ENCODE measurements around the gene CFDP1. TPM values are rescaled to one million over a fixed set of nuclear protein-coding genes. Genes with fewer than 3 reads are reported as not detected.
A peak's percentile ranks its signal among the peaks of the same experiment; 100 is the strongest.

The CFDP1 gene
- total and polyA plus RNA-seq, 8 donors: 25.8 to 126 (median 60.7) TPM; not detected in 1

DNA sequence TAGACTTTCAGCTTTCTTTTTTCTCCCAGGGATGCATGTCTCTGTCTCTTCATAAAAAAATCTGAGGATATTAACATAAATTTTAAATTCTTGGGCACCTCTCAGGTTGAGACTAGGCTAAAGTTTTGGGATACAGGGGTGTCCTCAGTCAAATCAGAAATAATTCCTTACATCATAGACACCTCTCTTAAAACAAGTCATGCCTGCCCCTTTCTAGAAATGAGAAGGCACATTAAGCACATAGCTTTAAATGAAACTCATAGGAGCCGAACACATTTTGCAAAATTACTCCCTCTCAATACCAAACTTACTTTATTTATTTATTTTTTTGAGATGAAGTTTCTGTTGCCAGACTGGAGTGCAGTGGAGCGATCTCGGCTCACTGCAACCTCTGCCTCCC lies 114.6 kb downstream of the CFDP1 start:
- H3K4me1 ChIP-seq: peaks cover 0 to 26% (median 9%) of the 10 kb centered on the region in 4 donors
- TF ChIP-seq EP300 (IDR thresholded peaks at IDR 0.05) (no peak), POLR2AphosphoS5 (IDR thresholded peaks at IDR 0.05) (no peak), POLR2A (IDR thresholded peaks at IDR 0.05) (no peak)
- TF ChIP-seq, protein P1, sequence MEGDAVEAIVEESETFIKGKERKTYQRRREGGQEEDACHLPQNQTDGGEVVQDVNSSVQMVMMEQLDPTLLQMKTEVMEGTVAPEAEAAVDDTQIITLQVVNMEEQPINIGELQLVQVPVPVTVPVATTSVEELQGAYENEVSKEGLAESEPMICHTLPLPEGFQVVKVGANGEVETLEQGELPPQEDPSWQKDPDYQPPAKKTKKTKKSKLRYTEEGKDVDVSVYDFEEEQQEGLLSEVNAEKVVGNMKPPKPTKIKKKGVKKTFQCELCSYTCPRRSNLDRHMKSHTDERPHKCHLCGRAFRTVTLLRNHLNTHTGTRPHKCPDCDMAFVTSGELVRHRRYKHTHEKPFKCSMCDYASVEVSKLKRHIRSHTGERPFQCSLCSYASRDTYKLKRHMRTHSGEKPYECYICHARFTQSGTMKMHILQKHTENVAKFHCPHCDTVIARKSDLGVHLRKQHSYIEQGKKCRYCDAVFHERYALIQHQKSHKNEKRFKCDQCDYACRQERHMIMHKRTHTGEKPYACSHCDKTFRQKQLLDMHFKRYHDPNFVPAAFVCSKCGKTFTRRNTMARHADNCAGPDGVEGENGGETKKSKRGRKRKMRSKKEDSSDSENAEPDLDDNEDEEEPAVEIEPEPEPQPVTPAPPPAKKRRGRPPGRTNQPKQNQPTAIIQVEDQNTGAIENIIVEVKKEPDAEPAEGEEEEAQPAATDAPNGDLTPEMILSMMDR (IDR thresholded peaks at IDR 0.05): no peak
- 93 to 99% (median 97%) methylated on average over 3 of the region's 3 CpGs for WGBS, 5 donors
- H3K9me3 ChIP-seq: no peaks in the 10 kb centered on the region
- no peak overlapping the region for H3K4me3 ChIP-seq
- H3K27me3 ChIP-seq: no peaks in the 10 kb centered on the region
- no peak overlapping the region for H3K27ac ChIP-seq
- intact Hi-C loops (cut with DNase I; ENCODE audit: low total_unique reads): no loop called here
- DNase-seq: no peak
- peaks cover 0 to 7% (median 2%) of the 10 kb centered on the region in 4 donors for H3K36me3 ChIP-seq

DNA sequence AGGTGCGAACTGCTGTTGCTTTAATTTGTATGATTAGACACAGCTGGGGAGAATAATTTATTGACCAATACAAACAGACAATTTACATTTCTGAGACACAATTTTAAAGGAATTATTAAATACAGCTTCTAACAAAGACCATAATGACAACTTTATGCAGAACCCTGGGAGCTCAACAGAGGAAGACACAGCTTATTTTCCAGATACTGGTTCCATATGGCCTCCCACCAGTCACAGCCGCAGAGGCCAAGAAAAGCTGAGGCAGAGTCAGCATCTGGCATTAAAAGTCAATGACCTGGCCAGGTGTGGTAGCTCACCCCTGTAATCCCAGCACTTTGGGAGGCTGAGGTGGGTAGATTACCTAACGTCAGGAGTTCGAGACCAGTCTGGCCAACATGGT lies 115.8 kb downstream of the CFDP1 start:
- H3K36me3 ChIP-seq: peaks cover 0 to 16% (median 11%) of the 10 kb centered on the region in 4 donors
- no peak overlapping the region for H3K4me3 ChIP-seq
- H3K9me3 ChIP-seq: no peaks in the 10 kb centered on the region
- H3K4me1 ChIP-seq: peaks cover 0 to 26% (median 9%) of the 10 kb centered on the region in 4 donors
- H3K27me3 ChIP-seq: no peaks in the 10 kb centered on the region
- intact Hi-C loops (cut with DNase I; ENCODE audit: low total_unique reads): no loop called here
- TF ChIP-seq POLR2A (IDR thresholded peaks at IDR 0.05) (no peak), EP300 (IDR thresholded peaks at IDR 0.05) (no peak), POLR2AphosphoS5 (IDR thresholded peaks at IDR 0.05) (no peak)
- TF ChIP-seq, protein P1 (IDR thresholded peaks at IDR 0.05): no peak
- WGBS, 5 donors: 88 to 93% (median 91%) methylated on average over 4 of the region's 4 CpGs
- DNase-seq: no peak
- H3K27ac ChIP-seq: no peak overlapping the region

DNA sequence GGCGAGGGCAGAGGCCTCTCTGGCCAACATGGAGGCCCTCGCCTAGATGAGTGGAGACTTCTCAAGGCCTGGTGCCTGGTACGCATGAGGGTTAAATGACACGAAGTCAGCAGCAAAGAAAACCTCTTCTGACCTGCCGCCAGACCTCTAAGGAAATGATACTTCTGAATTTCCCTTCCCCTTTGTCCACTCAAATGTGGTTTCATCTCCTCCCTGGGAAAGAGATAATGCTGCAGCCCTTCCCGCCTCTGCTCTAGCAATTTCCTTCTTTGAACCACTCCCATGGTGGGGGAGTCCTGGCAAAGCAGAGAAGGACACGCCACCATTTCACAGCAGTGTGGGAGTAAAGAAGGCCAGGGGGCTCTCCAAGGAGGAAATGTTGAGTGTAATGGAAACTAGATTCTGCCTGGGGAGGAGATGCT lies 116.2 kb downstream of the CFDP1 start:
- TF ChIP-seq, protein P1 (IDR thresholded peaks at IDR 0.05): no peak
- no peak for TF ChIP-seq POLR2AphosphoS5 (IDR thresholded peaks at IDR 0.05)
- Histone ChIP-seq H3K27me3 (no peaks in the 10 kb centered on the region), H3K4me1 (peaks cover 0 to 26% (median 11%) of the 10 kb centered on the region in 4 donors), H3K27ac (no peak overlapping the region), H3K36me3 (peaks cover 0 to 16% (median 11%) of the 10 kb centered on the region in 4 donors), H3K9me3 (no peaks in the 10 kb centered on the region), H3K4me3 (no peak overlapping the region)
- peak in 1 of 2 donors; percentile 76 for DNase-seq
- intact Hi-C loops (cut with DNase I; ENCODE audit: low total_unique reads): no loop called here
- WGBS, 5 donors: 79 to 89% (median 83%) methylated on average over 7 of the region's 7 CpGs

DNA sequence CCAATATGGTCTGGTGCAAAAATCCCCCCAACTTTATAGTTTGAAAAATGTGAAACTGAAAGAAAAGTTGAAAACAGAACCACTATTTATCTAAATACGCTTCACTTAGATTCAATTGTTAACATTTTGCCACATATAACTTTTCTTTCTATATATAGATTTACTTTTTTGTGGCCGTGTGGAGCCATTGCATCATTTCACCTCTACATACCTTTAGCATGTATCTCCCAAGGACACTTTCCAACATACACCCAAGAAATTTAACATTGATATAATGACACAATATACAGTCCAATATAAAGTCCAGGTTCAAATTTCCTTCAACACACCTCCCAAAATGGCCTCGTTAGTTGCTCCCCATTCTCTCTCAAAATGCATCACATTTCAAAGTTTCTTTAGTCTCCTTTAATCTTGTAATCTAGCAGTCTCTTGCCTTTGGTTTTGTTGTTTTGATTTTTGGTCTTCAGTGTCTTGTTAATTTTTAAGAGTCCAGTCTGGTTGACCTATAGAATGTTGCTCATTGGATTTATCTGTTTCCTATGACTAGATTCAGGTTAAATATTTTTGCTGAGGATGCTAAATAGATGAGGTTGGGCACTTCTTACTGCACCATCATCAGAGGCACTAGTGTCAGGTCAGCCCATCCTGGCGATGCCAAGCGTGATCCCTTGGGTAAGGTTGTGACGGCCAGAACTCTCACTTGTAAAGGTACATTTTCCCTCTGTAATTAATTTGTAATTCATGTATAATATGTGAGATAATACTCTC lies 117.6 kb downstream of the CFDP1 start:
- Histone ChIP-seq H3K4me3 (no peak overlapping the region), H3K27ac (no peak overlapping the region), H3K27me3 (no peaks in the 10 kb centered on the region), H3K4me1 (peaks cover 0 to 29% (median 13%) of the 10 kb centered on the region in 4 donors), H3K36me3 (peaks cover 0 to 16% (median 11%) of the 10 kb centered on the region in 4 donors), H3K9me3 (no peaks in the 10 kb centered on the region)
- WGBS, 5 donors: 96 to 97% (median 96%) methylated on average over 6 of the region's 6 CpGs
- no peak for TF ChIP-seq POLR2AphosphoS5 (IDR thresholded peaks at IDR 0.05)
- intact Hi-C loops (cut with DNase I; ENCODE audit: low total_unique reads): no loop called here
- no peak for DNase-seq

DNA sequence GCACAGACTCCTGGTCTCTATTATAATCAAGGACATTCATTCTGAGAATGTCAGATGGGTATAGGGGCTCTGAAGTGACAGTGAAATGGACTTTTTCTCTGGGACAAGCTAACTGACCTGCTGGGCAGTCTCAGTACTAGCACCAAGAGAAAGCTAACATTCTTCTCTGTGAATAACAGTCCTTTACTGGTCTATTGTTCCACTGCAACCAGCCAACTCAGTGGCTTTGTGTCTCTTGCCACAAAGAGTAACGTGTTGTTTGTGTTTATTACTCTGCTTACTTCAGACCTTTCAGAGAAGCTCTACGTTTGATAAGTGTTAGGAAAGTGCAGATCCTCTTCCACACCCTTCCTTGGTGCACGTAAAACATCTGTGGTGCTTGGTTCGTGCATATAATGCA lies 120.4 kb downstream of the CFDP1 start:
- 87 to 91% (median 89%) methylated on average over 4 of the region's 4 CpGs for WGBS, 5 donors
- H3K9me3 ChIP-seq: no peaks in the 10 kb centered on the region
- no peak overlapping the region for H3K4me3 ChIP-seq
- peaks cover 0 to 30% (median 14%) of the 10 kb centered on the region in 4 donors for H3K4me1 ChIP-seq
- intact Hi-C loops (cut with DNase I; ENCODE audit: low total_unique reads): no loop called here
- no peak for TF ChIP-seq EP300 (IDR thresholded peaks at IDR 0.05)
- no peak for TF ChIP-seq POLR2A (IDR thresholded peaks at IDR 0.05)
- TF ChIP-seq, protein P1 (IDR thresholded peaks at IDR 0.05): no peak
- no peak for TF ChIP-seq POLR2AphosphoS5 (IDR thresholded peaks at IDR 0.05)
- peaks cover 0 to 14% (median 11%) of the 10 kb centered on the region in 4 donors for H3K36me3 ChIP-seq
- H3K27ac ChIP-seq: peak overlapping the region in 1 of 5 donors; percentile 26
- DNase-seq: no peak
- no peaks in the 10 kb centered on the region for H3K27me3 ChIP-seq
